GM23338 (cell line): Measurements from ENCODE around the gene SH3D19. TPM values are rescaled to one million over a fixed set of nuclear protein-coding genes. Genes with fewer than 3 reads are reported as not detected.

Experiments
- ATAC-seq: fragments of 200-7000 bp; cut with Tn5 transposase; 3 replicates; pipeline ENCODE4 v1.9.1; 2020
- DNase-seq: peaks from one replicate; pipeline ENCODE4 v3.0.0-alpha.2; 2015; ENCODE audit warnings: low spot score
- H2AFZ ChIP-seq: fragments of 200-600 bp; sonication (generic); 2 replicates; pipeline ENCODE4 v1.8.0; 2016; ENCODE audit warnings: antibody characterized with exemption, mild to moderate bottlenecking, moderate library complexity
- H3F3A ChIP-seq: fragments of 200-600 bp; sonication (generic); replicated peaks from 2 replicates; pipeline ENCODE4 v1.8.0; 2017; ENCODE audit warnings: antibody characterized with exemption, mixed run types, low read depth
- H3K27ac ChIP-seq: fragments of 200-600 bp; sonication (generic); 2 replicates; pipeline ENCODE4 v1.6.1; 2016; ENCODE audit warnings: low read depth
- H3K27me3 ChIP-seq: fragments of 200-600 bp; sonication (generic); 2 replicates; pipeline ENCODE4 v1.8.0; 2016; ENCODE audit warnings: mild to moderate bottlenecking, mixed run types, moderate library complexity; ENCODE audit not compliant: insufficient read depth
- H3K36me3 ChIP-seq: fragments of 200-600 bp; sonication (generic); 2 replicates; pipeline ENCODE4 v1.8.0; 2016; ENCODE audit warnings: mild to moderate bottlenecking; ENCODE audit not compliant: insufficient read depth
- H3K4me1 ChIP-seq: fragments of 200-600 bp; sonication (generic); 2 replicates; pipeline ENCODE4 v1.8.0; 2016; ENCODE audit warnings: mild to moderate bottlenecking, moderate library complexity; ENCODE audit not compliant: insufficient read depth
- H3K4me2 ChIP-seq: fragments of 200-600 bp; sonication (generic); 2 replicates; pipeline ENCODE4 v1.7.1; 2017; ENCODE audit warnings: mixed run types
- H3K4me3 ChIP-seq: fragments of 200-600 bp; sonication (generic); 2 replicates; pipeline ENCODE4 v1.6.1; 2016; ENCODE audit warnings: mixed run types
- H3K79me2 ChIP-seq: fragments of 200-600 bp; sonication (generic); replicated peaks from 2 replicates; pipeline ENCODE4 v1.8.0; 2017; ENCODE audit warnings: mild to moderate bottlenecking; ENCODE audit not compliant: insufficient read depth
- H3K9me2 ChIP-seq: fragments of 200-600 bp; sonication (generic); 2 replicates; pipeline ENCODE4 v1.8.0; 2017; ENCODE audit not compliant: insufficient read depth
- H4K20me1 ChIP-seq: fragments of 200-600 bp; sonication (generic); replicated peaks from 2 replicates; pipeline ENCODE4 v1.8.0; 2017; ENCODE audit warnings: mild to moderate bottlenecking; ENCODE audit not compliant: insufficient read depth
- H3K27ac Mint-ChIP-seq: 2 replicates; pipeline ENCODE4 v1.8.0; 2020; ENCODE audit warnings: inconsistent platforms, mild to moderate bottlenecking, moderate library complexity, mixed read lengths
- H3K27me3 Mint-ChIP-seq: 3 replicates; pipeline ENCODE4 v1.8.0; 2022; ENCODE audit warnings: low read depth, mild to moderate bottlenecking, moderate library complexity, mixed read lengths, inconsistent platforms; ENCODE audit not compliant: insufficient read depth, poor library complexity
- H3K36me3 Mint-ChIP-seq: 3 replicates; pipeline ENCODE4 v1.8.0; 2021; ENCODE audit warnings: low read depth, mild to moderate bottlenecking, inconsistent platforms, moderate library complexity, mixed read lengths
- H3K4me1 Mint-ChIP-seq: 3 replicates; pipeline ENCODE4 v1.8.0; 2020; ENCODE audit warnings: mild to moderate bottlenecking, inconsistent platforms, mixed read lengths
- H3K4me3 Mint-ChIP-seq: 3 replicates; pipeline ENCODE4 v1.8.0; 2021; ENCODE audit warnings: moderate library complexity, mild to moderate bottlenecking, inconsistent platforms, mixed read lengths
- H3K9me3 Mint-ChIP-seq: 3 replicates; pipeline ENCODE4 v1.8.0; 2020; ENCODE audit warnings: moderate library complexity, mild to moderate bottlenecking, inconsistent platforms, mixed read lengths
- CREB1 ChIP-seq: fragments of 250-450 bp; sonication (Bioruptor Pico); IDR thresholded peaks from 2 replicates; pipeline ENCODE4 v1.5.0; 2020; ENCODE audit warnings: low read depth, mild to moderate bottlenecking, moderate library complexity
- ETS1 ChIP-seq: IDR thresholded peaks from 2 replicates; pipeline ENCODE4 v1.6.1; 2016; ENCODE audit warnings: antibody characterized with exemption
- EZH2 ChIP-seq: fragments of 200-600 bp; sonication (generic); IDR thresholded peaks from one replicate; pipeline ENCODE4 v1.8.0; 2017; ENCODE audit warnings: antibody characterized with exemption, mild to moderate bottlenecking, low read depth; ENCODE audit not compliant: unreplicated experiment
- EZH2phosphoT487 ChIP-seq: fragments of 200-600 bp; sonication (generic); IDR thresholded peaks from one replicate; pipeline ENCODE4 v1.8.1; 2018; ENCODE audit warnings: antibody characterized with exemption; ENCODE audit not compliant: unreplicated experiment
- JUNB ChIP-seq: IDR thresholded peaks from one replicate; pipeline ENCODE4 v1.6.1; 2016; ENCODE audit warnings: antibody characterized with exemption; ENCODE audit not compliant: unreplicated experiment
- NANOG ChIP-seq: IDR thresholded peaks from 2 replicates; pipeline ENCODE4 v1.6.1; 2016; ENCODE audit warnings: antibody characterized with exemption, borderline replicate concordance
- POLR2AphosphoS5 ChIP-seq: IDR thresholded peaks from 2 replicates; pipeline ENCODE4 v1.6.1; 2016; ENCODE audit warnings: antibody characterized with exemption, low read depth
- STAT1 ChIP-seq: IDR thresholded peaks from one replicate; pipeline ENCODE4 v1.6.1; 2016; ENCODE audit warnings: antibody characterized with exemption; ENCODE audit not compliant: unreplicated experiment
- ZNF114 ChIP-seq: fragments of 250-450 bp; sonication (Bioruptor Pico); IDR thresholded peaks from 2 replicates; pipeline ENCODE4 v1.5.0; 2020; ENCODE audit warnings: mild to moderate bottlenecking, moderate library complexity
- ZNF331 ChIP-seq: fragments of 250-450 bp; sonication (Bioruptor Pico); IDR thresholded peaks from 2 replicates; pipeline ENCODE4 v1.5.0; 2020; ENCODE audit warnings: low read depth, mild to moderate bottlenecking, moderate library complexity
- polyA plus RNA-seq: library from polyadenylated mRNA; unstranded; fragments of >200 nt; fragmentation: Nextera tagmentation; extraction: Ambion mirVana; gene quantifications from 2 replicates; pipeline ENCODE4 v1.2.1, GENCODE V29; 2016
- total RNA-seq: library from RNA; depleted of rRNA; stranded (reverse); fragments of >200 nt; shearing (Covaris generic); gene quantifications from 2 replicates; pipeline ENCODE4 v1.2.3, GENCODE V29; 2014
- TF ChIP-seq, protein P1 (sequence below): IDR thresholded peaks from one replicate; pipeline ENCODE4 v1.6.1; 2018; ENCODE audit warnings: antibody characterized with exemption; ENCODE audit not compliant: unreplicated experiment
- TF ChIP-seq, protein P2 (sequence below), 2 experiments: fragments of 200-600 bp in 1 of 2; sonication (generic) in 1 of 2; conservative IDR thresholded peaks; 2 replicates each; pipeline versions ENCODE4 v1.5.1 to v1.6.1; 2016 to 2017; ENCODE audit warnings: antibody characterized with exemption in 2 of 2, low read depth in 2 of 2, mild to moderate bottlenecking in 2 of 2, moderate library complexity in 1 of 2
- TF ChIP-seq, protein P3 (sequence below): fragments of 250-450 bp; sonication (Bioruptor Pico); IDR thresholded peaks from 2 replicates; pipeline ENCODE4 v1.5.0; 2020; ENCODE audit warnings: mild to moderate bottlenecking, moderate library complexity

Gene SH3D19
- total and polyA plus RNA-seq, 2 experiments from 2014 or later = 25.3 to 57.4 TPM

DNA sequence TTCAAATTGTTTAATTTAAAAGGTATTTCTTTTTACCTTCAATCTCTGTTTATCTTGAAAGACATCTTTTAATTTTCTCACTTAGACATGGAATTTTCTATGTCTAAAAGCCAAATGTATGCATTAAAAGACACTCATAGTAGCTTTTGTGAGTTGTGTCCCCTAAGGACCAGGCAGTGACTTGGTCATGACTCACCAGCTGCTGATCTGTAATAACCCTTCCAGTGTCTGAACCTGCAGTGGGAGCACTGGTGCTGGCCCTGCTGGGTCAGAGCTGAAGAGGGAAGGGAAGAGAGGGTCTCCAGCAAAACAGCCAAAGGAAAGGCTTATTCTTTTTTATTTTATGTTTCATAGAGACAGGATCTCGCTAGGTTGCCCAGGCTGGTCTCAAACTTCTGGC is 31.1 kb upstream of the SH3D19 start:
- no peak overlapping the region for H3K4me2 ChIP-seq
- no peaks in the 10 kb centered on the region for H3K79me2 ChIP-seq
- H3K4me3 ChIP-seq = no peak overlapping the region
- no peak for TF ChIP-seq STAT1
- no peak for TF ChIP-seq ETS1
- no peak for TF ChIP-seq NANOG
- no peak for TF ChIP-seq ZNF114
- TF ChIP-seq ZNF331 (CRISPR knock-in tag) = no peak
- TF ChIP-seq POLR2AphosphoS5 = no peak
- no peak for TF ChIP-seq EZH2
- TF ChIP-seq, protein P1, sequence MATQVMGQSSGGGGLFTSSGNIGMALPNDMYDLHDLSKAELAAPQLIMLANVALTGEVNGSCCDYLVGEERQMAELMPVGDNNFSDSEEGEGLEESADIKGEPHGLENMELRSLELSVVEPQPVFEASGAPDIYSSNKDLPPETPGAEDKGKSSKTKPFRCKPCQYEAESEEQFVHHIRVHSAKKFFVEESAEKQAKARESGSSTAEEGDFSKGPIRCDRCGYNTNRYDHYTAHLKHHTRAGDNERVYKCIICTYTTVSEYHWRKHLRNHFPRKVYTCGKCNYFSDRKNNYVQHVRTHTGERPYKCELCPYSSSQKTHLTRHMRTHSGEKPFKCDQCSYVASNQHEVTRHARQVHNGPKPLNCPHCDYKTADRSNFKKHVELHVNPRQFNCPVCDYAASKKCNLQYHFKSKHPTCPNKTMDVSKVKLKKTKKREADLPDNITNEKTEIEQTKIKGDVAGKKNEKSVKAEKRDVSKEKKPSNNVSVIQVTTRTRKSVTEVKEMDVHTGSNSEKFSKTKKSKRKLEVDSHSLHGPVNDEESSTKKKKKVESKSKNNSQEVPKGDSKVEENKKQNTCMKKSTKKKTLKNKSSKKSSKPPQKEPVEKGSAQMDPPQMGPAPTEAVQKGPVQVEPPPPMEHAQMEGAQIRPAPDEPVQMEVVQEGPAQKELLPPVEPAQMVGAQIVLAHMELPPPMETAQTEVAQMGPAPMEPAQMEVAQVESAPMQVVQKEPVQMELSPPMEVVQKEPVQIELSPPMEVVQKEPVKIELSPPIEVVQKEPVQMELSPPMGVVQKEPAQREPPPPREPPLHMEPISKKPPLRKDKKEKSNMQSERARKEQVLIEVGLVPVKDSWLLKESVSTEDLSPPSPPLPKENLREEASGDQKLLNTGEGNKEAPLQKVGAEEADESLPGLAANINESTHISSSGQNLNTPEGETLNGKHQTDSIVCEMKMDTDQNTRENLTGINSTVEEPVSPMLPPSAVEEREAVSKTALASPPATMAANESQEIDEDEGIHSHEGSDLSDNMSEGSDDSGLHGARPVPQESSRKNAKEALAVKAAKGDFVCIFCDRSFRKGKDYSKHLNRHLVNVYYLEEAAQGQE = no peak
- TF ChIP-seq, protein P2, sequence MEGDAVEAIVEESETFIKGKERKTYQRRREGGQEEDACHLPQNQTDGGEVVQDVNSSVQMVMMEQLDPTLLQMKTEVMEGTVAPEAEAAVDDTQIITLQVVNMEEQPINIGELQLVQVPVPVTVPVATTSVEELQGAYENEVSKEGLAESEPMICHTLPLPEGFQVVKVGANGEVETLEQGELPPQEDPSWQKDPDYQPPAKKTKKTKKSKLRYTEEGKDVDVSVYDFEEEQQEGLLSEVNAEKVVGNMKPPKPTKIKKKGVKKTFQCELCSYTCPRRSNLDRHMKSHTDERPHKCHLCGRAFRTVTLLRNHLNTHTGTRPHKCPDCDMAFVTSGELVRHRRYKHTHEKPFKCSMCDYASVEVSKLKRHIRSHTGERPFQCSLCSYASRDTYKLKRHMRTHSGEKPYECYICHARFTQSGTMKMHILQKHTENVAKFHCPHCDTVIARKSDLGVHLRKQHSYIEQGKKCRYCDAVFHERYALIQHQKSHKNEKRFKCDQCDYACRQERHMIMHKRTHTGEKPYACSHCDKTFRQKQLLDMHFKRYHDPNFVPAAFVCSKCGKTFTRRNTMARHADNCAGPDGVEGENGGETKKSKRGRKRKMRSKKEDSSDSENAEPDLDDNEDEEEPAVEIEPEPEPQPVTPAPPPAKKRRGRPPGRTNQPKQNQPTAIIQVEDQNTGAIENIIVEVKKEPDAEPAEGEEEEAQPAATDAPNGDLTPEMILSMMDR (conservative IDR thresholded peaks at IDR 0.05; ENCODE audit: low read depth in 2 of 2) = no peak
- TF ChIP-seq JUNB = no peak
- TF ChIP-seq EZH2phosphoT487 = no peak
- TF ChIP-seq, protein P3, sequence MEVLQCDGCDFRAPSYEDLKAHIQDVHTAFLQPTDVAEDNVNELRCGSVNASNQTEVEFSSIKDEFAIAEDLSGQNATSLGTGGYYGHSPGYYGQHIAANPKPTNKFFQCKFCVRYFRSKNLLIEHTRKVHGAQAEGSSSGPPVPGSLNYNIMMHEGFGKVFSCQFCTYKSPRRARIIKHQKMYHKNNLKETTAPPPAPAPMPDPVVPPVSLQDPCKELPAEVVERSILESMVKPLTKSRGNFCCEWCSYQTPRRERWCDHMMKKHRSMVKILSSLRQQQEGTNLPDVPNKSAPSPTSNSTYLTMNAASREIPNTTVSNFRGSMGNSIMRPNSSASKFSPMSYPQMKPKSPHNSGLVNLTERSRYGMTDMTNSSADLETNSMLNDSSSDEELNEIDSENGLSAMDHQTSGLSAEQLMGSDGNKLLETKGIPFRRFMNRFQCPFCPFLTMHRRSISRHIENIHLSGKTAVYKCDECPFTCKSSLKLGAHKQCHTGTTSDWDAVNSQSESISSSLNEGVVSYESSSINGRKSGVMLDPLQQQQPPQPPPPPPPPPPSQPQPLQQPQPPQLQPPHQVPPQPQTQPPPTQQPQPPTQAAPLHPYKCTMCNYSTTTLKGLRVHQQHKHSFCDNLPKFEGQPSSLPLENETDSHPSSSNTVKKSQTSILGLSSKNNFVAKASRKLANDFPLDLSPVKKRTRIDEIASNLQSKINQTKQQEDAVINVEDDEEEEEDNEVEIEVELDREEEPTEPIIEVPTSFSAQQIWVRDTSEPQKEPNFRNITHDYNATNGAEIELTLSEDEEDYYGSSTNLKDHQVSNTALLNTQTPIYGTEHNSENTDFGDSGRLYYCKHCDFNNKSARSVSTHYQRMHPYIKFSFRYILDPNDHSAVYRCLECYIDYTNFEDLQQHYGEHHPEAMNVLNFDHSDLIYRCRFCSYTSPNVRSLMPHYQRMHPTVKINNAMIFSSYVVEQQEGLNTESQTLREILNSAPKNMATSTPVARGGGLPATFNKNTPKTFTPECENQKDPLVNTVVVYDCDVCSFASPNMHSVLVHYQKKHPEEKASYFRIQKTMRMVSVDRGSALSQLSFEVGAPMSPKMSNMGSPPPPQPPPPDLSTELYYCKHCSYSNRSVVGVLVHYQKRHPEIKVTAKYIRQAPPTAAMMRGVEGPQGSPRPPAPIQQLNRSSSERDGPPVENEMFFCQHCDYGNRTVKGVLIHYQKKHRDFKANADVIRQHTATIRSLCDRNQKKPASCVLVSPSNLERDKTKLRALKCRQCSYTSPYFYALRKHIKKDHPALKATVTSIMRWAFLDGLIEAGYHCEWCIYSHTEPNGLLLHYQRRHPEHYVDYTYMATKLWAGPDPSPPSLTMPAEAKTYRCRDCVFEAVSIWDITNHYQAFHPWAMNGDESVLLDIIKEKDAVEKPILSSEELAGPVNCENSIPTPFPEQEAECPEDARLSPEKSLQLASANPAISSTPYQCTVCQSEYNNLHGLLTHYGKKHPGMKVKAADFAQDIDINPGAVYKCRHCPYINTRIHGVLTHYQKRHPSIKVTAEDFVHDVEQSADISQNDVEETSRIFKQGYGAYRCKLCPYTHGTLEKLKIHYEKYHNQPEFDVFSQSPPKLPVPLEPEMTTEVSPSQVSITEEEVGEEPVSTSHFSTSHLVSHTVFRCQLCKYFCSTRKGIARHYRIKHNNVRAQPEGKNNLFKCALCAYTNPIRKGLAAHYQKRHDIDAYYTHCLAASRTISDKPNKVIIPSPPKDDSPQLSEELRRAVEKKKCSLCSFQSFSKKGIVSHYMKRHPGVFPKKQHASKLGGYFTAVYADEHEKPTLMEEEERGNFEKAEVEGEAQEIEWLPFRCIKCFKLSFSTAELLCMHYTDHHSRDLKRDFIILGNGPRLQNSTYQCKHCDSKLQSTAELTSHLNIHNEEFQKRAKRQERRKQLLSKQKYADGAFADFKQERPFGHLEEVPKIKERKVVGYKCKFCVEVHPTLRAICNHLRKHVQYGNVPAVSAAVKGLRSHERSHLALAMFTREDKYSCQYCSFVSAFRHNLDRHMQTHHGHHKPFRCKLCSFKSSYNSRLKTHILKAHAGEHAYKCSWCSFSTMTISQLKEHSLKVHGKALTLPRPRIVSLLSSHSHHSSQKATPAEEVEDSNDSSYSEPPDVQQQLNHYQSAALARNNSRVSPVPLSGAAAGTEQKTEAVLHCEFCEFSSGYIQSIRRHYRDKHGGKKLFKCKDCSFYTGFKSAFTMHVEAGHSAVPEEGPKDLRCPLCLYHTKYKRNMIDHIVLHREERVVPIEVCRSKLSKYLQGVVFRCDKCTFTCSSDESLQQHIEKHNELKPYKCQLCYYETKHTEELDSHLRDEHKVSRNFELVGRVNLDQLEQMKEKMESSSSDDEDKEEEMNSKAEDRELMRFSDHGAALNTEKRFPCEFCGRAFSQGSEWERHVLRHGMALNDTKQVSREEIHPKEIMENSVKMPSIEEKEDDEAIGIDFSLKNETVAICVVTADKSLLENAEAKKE (CRISPR knock-in tag) = no peak
- no peak for TF ChIP-seq CREB1 (CRISPR knock-in tag)
- Mint-ChIP-seq H3K36me3 (0 out of 3 replicates have a peak, but pooled peaks cover 5% of the 10 kb centered on the region), H3K9me3 (no peaks in the 10 kb centered on the region; the same call in 2 of the 3 replicates), H3K4me1 (peaks cover 5% of the 10 kb centered on the region; the same call in 1 of the 3 replicates), H3K27me3 (peaks cover 1% of the 10 kb centered on the region), H3K4me3 (no peak overlapping the region), H3K27ac (no peak overlapping the region)
- ATAC-seq = no peak
- H3F3A ChIP-seq = no peaks in the 10 kb centered on the region
- H3K9me2 ChIP-seq = peaks cover 2% of the 10 kb centered on the region; the same call in 1 of the 2 replicates
- H3K36me3 ChIP-seq = no peaks in the 10 kb centered on the region
- H3K27me3 ChIP-seq = no peaks in the 10 kb centered on the region
- DNase-seq = no peak
- H2AFZ ChIP-seq = no peak overlapping the region
- no peak overlapping the region for H3K27ac ChIP-seq
- no peaks in the 10 kb centered on the region for H3K4me1 ChIP-seq
- H4K20me1 ChIP-seq = no peaks in the 10 kb centered on the region
